Endothelial cell of umbilical vein (primary cell): ENCODE measurements around the gene FOXP1.

ENCODE experiments used
- CTCF ChIP-seq, 2 donors: IDR thresholded peaks; 1 replicate in 1 of 2; 2 replicates in 1 of 2; pipeline ENCODE4 v1.5.1; 2011; ENCODE audit warnings: low read length in 2 of 2, mild to moderate bottlenecking in 2 of 2, moderate library complexity in 2 of 2, control low read depth in 1 of 2, inconsistent platforms in 1 of 2, low read depth in 1 of 2; ENCODE audit not compliant: insufficient read depth in 1 of 2; ENCODE audit errors: extremely low read depth in 1 of 2
- EZH2 ChIP-seq: IDR thresholded peaks from 2 replicates; pipeline ENCODE4 v1.6.1; 2012; ENCODE audit warnings: borderline replicate concordance, low read depth, mild to moderate bottlenecking, moderate library complexity, low read length, inconsistent platforms; ENCODE audit not compliant: severe bottlenecking
- FOS ChIP-seq: IDR thresholded peaks from 2 replicates; pipeline ENCODE4 v1.6.1; 2011; ENCODE audit warnings: mild to moderate bottlenecking, low read length, moderate library complexity, borderline replicate concordance; ENCODE audit not compliant: insufficient read depth
- GATA2 ChIP-seq: IDR thresholded peaks from 2 replicates; pipeline ENCODE4 v1.7.0; 2011; ENCODE audit warnings: low read depth, mild to moderate bottlenecking, moderate library complexity, mixed read lengths, low read length; ENCODE audit not compliant: insufficient read length, insufficient read depth
- JUN ChIP-seq: IDR thresholded peaks from 2 replicates; pipeline ENCODE4 v1.6.1; 2011; ENCODE audit warnings: borderline replicate concordance, low read depth; ENCODE audit not compliant: insufficient read length, insufficient read depth
- MAX ChIP-seq: IDR thresholded peaks from 2 replicates; pipeline ENCODE4 v1.6.1; 2011; ENCODE audit not compliant: insufficient read depth, insufficient read length
- MYC ChIP-seq: IDR thresholded peaks from one replicate; pipeline ENCODE4 v1.6.1; 2011; ENCODE audit warnings: mild to moderate bottlenecking, low read depth, low read length
- POLR2A ChIP-seq: IDR thresholded peaks from 2 replicates; pipeline ENCODE4 v1.6.1; 2012; ENCODE audit warnings: low read depth, mild to moderate bottlenecking, control low read depth, low read length
- POLR2AphosphoS5 ChIP-seq: IDR thresholded peaks from 2 replicates; pipeline ENCODE4 v1.6.1; 2012; ENCODE audit warnings: low read depth, mild to moderate bottlenecking, control low read depth, low read length, moderate library complexity; ENCODE audit not compliant: insufficient read depth

GRCh38 chr3:71358243-71358642, 225.3 kb downstream of the FOXP1 start:
- no peak for TF ChIP-seq CTCF (IDR thresholded peaks at IDR 0.05; ENCODE audit: extremely low read depth in 1 of 2, insufficient read depth in 1 of 2, low read depth in 1 of 2, low read length in 2 of 2)
- no peak for TF ChIP-seq POLR2A
- TF ChIP-seq GATA2, result no peak
- no peak for TF ChIP-seq POLR2AphosphoS5
- TF ChIP-seq MAX, result no peak
- TF ChIP-seq FOS, result no peak
- TF ChIP-seq JUN, result no peak
- no peak for TF ChIP-seq MYC
- no peak for TF ChIP-seq EZH2
